ENCODE measurements around the gene SORCS2. TPM values are rescaled to one million over a fixed set of nuclear protein-coding genes. Genes with fewer than 3 reads are reported as not detected.

Gene SORCS2
- total and polyA plus RNA-seq, 2 experiments from 2014 or later: 0.92 to 6.9 TPM

DNA sequence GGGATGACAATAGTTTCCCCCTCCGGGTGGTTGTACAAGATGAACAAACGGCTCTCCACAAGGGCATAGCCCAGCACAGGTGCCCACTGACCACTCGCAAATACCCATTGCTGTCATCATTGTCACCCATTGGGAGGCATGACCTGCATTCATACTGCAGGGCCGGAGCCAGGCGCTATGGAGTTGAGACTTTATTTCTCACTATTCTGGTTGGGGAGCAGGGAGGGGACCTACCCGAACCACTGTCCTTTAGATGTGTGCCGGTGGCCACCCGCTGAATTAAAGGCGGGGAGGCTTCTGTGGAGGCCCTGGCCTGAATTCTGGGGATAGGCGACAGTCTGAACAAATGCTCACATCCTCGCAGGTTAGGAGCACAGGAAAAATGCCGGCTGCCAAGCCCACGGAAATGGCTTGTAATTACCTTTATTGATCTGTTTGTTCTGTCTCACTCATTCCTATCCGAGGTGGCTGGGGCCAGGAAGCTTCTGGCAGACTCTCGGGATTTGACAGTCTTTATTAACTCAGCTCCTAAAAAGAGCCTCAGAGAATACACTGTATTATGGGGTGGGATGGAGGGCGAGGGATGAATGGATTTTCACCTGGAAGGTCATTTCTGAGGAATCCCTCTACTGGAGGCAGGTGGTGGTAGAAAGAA, 367.5 kb downstream of the SORCS2 start:
- TF ChIP-seq, protein P1, sequence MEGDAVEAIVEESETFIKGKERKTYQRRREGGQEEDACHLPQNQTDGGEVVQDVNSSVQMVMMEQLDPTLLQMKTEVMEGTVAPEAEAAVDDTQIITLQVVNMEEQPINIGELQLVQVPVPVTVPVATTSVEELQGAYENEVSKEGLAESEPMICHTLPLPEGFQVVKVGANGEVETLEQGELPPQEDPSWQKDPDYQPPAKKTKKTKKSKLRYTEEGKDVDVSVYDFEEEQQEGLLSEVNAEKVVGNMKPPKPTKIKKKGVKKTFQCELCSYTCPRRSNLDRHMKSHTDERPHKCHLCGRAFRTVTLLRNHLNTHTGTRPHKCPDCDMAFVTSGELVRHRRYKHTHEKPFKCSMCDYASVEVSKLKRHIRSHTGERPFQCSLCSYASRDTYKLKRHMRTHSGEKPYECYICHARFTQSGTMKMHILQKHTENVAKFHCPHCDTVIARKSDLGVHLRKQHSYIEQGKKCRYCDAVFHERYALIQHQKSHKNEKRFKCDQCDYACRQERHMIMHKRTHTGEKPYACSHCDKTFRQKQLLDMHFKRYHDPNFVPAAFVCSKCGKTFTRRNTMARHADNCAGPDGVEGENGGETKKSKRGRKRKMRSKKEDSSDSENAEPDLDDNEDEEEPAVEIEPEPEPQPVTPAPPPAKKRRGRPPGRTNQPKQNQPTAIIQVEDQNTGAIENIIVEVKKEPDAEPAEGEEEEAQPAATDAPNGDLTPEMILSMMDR (IDR thresholded peaks at IDR 0.05; ENCODE audit: low read depth, low read length): no peak
- DNase-seq (ENCODE audit: low read depth in 1 of 2, low spot score in 1 of 2): no peak

DNA sequence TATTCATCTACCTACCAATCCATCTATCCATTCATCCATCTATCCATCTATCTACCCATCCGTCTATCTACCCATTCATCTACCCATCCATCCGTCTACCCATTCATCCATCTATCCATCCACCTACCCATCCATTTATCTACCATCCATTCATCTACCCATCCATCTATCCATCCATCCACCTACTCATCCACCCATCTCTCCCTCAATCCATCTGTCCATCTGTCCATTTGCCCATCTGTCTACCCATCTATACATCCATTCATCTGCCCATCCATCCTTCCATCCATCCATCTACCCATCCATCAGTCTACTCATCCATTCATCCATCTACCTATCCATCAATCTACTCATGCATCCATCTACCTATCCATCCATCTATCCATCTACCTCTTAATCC, 369.2 kb downstream of the SORCS2 start:
- H3K4me1 ChIP-seq (ENCODE audit: low read depth): no peaks in the 10 kb centered on the region
- H3K4me3 ChIP-seq: no peak overlapping the region
- no peaks in the 10 kb centered on the region for H3K27me3 ChIP-seq
- no peaks in the 10 kb centered on the region for H3K36me3 ChIP-seq
- TF ChIP-seq, protein P1 (IDR thresholded peaks at IDR 0.05; ENCODE audit: low read depth, low read length): no peak
- DNase-seq (ENCODE audit: low read depth in 1 of 2, low spot score in 1 of 2): no peak
- no peak overlapping the region for H3K27ac ChIP-seq
- no peaks in the 10 kb centered on the region for H3K9me3 ChIP-seq (ENCODE audit: low read depth)

More for the DNA sequence above, 367.5 kb downstream of the SORCS2 start:
- no peaks in the 10 kb centered on the region for H3K27me3 ChIP-seq
- H3K4me3 ChIP-seq: no peak overlapping the region
- H3K4me1 ChIP-seq (ENCODE audit: low read depth): no peaks in the 10 kb centered on the region
- H3K27ac ChIP-seq: no peak overlapping the region
- no peaks in the 10 kb centered on the region for H3K36me3 ChIP-seq
- H3K9me3 ChIP-seq (ENCODE audit: low read depth): no peaks in the 10 kb centered on the region

DNA sequence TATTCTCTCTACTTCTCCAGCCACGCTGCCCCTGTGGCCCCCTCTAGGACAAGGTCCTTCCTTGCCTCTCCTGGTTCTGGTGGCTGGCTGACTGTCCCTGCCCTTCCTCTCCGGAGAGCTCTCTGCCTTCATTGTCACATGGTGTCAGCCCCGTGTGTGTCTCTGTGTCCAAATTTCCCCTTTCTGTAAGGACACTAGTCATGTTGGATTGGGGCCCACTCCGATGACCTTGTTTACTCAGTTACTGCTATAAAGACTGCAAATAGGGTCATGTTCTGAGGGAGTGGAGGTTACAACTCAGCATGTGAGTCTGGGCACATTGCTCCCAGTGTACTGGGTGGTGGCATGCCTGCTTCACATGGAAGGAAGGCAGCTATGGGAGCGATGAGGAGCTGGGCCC, 371.9 kb downstream of the SORCS2 start:
- Histone ChIP-seq H3K4me3 (no peak overlapping the region), H3K4me1 (ENCODE audit: low read depth) (no peaks in the 10 kb centered on the region), H3K27ac (no peak overlapping the region), H3K27me3 (no peaks in the 10 kb centered on the region), H3K9me3 (ENCODE audit: low read depth) (no peaks in the 10 kb centered on the region), H3K36me3 (no peaks in the 10 kb centered on the region)
- TF ChIP-seq, protein P1 (IDR thresholded peaks at IDR 0.05; ENCODE audit: low read depth, low read length): no peak
- no peak for DNase-seq (ENCODE audit: low read depth in 1 of 2, low spot score in 1 of 2)

DNA sequence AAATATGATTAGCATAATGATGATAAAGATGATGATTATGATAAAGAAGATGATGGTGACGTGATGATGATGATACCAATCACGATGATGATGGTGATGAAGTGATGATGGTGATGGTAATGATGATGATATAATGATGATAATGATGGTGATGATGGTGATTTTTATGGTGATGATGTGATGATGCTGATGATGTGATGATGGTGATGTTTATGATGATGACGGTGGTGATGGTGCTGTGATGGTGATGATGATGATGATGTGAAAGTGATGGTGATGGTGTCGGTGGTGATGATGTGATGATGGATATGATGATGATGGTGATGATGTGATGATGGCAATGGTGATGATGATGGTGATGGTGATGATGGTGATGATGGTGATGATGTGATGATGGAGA, 373.1 kb downstream of the SORCS2 start:
- no peak overlapping the region for H3K27ac ChIP-seq
- no peaks in the 10 kb centered on the region for H3K27me3 ChIP-seq
- H3K4me3 ChIP-seq: no peak overlapping the region
- TF ChIP-seq, protein P1 (IDR thresholded peaks at IDR 0.05; ENCODE audit: low read depth, low read length): no peak
- no peaks in the 10 kb centered on the region for H3K4me1 ChIP-seq (ENCODE audit: low read depth)
- DNase-seq (ENCODE audit: low read depth in 1 of 2, low spot score in 1 of 2): no peak
- H3K9me3 ChIP-seq (ENCODE audit: low read depth): no peaks in the 10 kb centered on the region
- no peaks in the 10 kb centered on the region for H3K36me3 ChIP-seq

DNA sequence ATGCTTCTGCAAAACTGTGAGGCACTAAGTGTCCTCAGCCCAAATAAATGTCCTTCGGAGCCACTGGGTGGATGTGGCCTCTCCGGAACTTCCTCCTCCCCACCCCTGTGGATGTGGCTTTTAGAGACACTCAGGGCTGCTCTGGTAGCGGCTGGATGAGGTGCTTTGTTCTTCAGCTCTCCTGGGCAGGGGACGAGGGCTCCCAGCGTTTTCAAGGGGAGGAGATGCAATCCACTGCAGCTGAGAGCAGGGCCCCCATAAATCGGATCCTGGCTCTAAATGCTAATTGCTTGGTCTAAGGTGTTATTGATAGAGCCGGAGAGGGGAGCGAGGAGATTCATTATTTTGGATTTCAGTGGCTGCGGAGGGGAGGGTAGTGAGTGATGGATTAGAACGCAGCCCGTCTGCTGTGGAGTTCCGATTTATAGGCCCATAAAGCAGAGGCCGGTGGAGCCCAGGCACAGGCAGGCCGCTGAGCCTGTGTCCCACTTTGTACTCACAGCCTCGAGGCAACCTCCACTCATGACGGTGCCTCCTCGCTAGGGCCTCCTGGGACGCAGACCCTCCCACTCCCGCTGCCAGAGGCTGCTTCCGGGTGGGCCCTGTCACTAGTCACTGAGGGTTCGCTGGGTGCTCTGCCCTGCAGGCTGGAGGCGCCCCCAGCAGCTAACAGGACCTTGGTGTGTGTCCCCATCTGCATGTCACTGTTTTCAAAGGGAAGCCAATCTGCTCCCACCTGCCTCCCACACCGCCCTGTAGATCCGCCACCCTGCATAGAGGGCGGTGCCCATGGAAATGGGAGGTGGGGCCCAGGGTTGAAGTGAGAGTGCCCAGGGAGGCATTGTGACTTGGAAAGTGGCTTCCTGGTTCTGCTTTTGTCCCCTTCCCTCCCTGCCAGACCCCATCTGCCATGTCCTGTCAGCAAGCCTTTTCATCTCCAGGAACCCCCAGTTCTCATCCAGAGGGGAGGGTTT, 377.8 kb downstream of the SORCS2 start:
- no peak overlapping the region for H3K27ac ChIP-seq
- no peaks in the 10 kb centered on the region for H3K9me3 ChIP-seq (ENCODE audit: low read depth)
- no peaks in the 10 kb centered on the region for H3K36me3 ChIP-seq
- H3K27me3 ChIP-seq: no peaks in the 10 kb centered on the region
- no peaks in the 10 kb centered on the region for H3K4me1 ChIP-seq (ENCODE audit: low read depth)
- no peak for DNase-seq (ENCODE audit: low read depth in 1 of 2, low spot score in 1 of 2)
- no peak overlapping the region for H3K4me3 ChIP-seq
- TF ChIP-seq, protein P1 (IDR thresholded peaks at IDR 0.05; ENCODE audit: low read depth, low read length): no peak

Data from cardiac muscle cell (in vitro differentiated cells and primary cell).